Activated B cell treated with CpG ODN at 0.5 μM for 24 hours (primary cell): ENCODE measurements around the gene SERTAD2. TPM values are rescaled to one million over a fixed set of nuclear protein-coding genes. Genes with fewer than 3 reads are reported as not detected.

Experiments
- ATAC-seq: fragments of 200-7000 bp; cut with Tn5 transposase; one replicate; pipeline ENCODE4 v1.10.0; 2021; ENCODE audit warnings: low read depth, mild to moderate bottlenecking, moderate library complexity
- CTCF ChIA-PET: fragments of 350-600 bp; sonication (Branson Sonifier 250); formaldehyde crosslinking; loops from one replicate; lab custom pipeline; 2021; ENCODE audit warnings: antibody characterized with exemption; lab: Charles Lee
- POLR2A ChIA-PET: fragments of 350-600 bp; sonication (Branson Sonifier 250); formaldehyde crosslinking; loops from one replicate; lab custom pipeline; 2021; ENCODE audit warnings: antibody characterized with exemption; lab: Charles Lee
- DNase-seq: peaks from one replicate; pipeline ENCODE4 v3.0.0; 2022
- H3K27ac Mint-ChIP-seq: one replicate; pipeline ENCODE4 v1.8.0; 2020; ENCODE audit warnings: mixed read lengths
- H3K27me3 Mint-ChIP-seq: one replicate; pipeline ENCODE4 v1.8.0; 2021; ENCODE audit warnings: mixed read lengths
- H3K36me3 Mint-ChIP-seq: one replicate; pipeline ENCODE4 v1.8.0; 2021; ENCODE audit warnings: low read depth, mixed read lengths
- H3K4me1 Mint-ChIP-seq: one replicate; pipeline ENCODE4 v1.8.0; 2021; ENCODE audit warnings: mixed read lengths
- H3K4me3 Mint-ChIP-seq: one replicate; pipeline ENCODE4 v1.8.0; 2020; ENCODE audit warnings: mild to moderate bottlenecking, mixed read lengths
- H3K9me3 Mint-ChIP-seq: one replicate; pipeline ENCODE4 v1.8.0; 2020; ENCODE audit warnings: mixed read lengths
- intact Hi-C: fragments of 100-400 bp; cut with micrococcal nuclease; formaldehyde crosslinking; loops from one replicate; pipeline ENCODE4 v1.15.1; 2024
- total RNA-seq: library from RNA; stranded (reverse); gene quantifications from 2 replicates; pipeline ENCODE4 v1.2.3, GENCODE V29; 2022
- TF ChIP-seq, protein P1 (sequence below): fragments of 200-600 bp; IDR thresholded peaks from one replicate; pipeline ENCODE4 v1.8.0; 2022; ENCODE audit warnings: antibody characterized with exemption, mild to moderate bottlenecking

Gene SERTAD2
- total RNA-seq, 1 donor from 2014 or later = 47.3 TPM

- intact Hi-C loops = no loop called here
- Mint-ChIP-seq H3K36me3 (no peaks in the 10 kb centered on the region), H3K4me1 (peaks cover 84% of the 10 kb centered on the region), H3K9me3 (no peaks in the 10 kb centered on the region), H3K27me3 (no peaks in the 10 kb centered on the region), H3K27ac (peak overlapping the region; percentile 94), H3K4me3 (peak overlapping the region; percentile 41)
- ATAC-seq (no peak), DNase-seq (no peak)
- ChIA-PET POLR2A (interaction anchor here (0.7 to 12.0 kb wide), 7 partner anchors 8 to 202 kb away, joined by 3 to 276 read pairs (median 53); no protein-coding TSS in a partner anchor), CTCF (interaction anchor here (2.5 to 2.6 kb wide), 2 partner anchors 13 to 201 kb away, joined by 8 to 22 read pairs; no protein-coding TSS in a partner anchor)
- TF ChIP-seq, protein P1, sequence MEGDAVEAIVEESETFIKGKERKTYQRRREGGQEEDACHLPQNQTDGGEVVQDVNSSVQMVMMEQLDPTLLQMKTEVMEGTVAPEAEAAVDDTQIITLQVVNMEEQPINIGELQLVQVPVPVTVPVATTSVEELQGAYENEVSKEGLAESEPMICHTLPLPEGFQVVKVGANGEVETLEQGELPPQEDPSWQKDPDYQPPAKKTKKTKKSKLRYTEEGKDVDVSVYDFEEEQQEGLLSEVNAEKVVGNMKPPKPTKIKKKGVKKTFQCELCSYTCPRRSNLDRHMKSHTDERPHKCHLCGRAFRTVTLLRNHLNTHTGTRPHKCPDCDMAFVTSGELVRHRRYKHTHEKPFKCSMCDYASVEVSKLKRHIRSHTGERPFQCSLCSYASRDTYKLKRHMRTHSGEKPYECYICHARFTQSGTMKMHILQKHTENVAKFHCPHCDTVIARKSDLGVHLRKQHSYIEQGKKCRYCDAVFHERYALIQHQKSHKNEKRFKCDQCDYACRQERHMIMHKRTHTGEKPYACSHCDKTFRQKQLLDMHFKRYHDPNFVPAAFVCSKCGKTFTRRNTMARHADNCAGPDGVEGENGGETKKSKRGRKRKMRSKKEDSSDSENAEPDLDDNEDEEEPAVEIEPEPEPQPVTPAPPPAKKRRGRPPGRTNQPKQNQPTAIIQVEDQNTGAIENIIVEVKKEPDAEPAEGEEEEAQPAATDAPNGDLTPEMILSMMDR = no peak
These were observed 5.5 kb upstream of the SERTAD2 start for GRCh38 chr2:64659252-64659651.

DNA sequence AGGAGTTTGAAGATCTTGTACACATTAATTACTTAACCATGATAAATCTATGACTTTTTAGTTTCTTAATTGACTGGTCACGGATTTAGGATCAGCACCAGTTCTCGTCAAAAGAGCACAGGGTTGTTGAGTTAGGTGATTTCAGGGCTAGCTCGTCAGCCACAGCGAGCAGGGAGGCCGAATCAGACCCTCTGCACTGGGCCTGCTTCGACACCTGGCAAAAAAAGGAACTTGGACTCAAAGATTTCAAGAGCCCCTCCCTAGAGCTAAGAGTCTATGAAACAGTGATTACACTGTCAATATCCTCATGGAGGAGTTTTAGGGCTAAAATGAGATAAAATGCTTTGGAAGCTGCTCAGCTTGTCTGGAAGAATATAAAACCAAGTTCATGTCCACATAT is 4.6 kb upstream of the SERTAD2 start:
- intact Hi-C loops = loop anchor here (1.0 kb wide), 2 partner anchors 69 to 93 kb away; no protein-coding TSS in a partner anchor
- peak; percentile 29 for ATAC-seq
- H3K4me3 Mint-ChIP-seq = peak overlapping the region; percentile 55
- TF ChIP-seq, protein P1 = no peak
- CTCF ChIA-PET = interaction anchor here (0.5 to 2.6 kb wide), 6 partner anchors 12 to 202 kb away, joined by 3 to 22 read pairs (median 4); partner anchors contain the start of gene AFTPH
- no peaks in the 10 kb centered on the region for H3K36me3 Mint-ChIP-seq
- DNase-seq = no peak
- H3K4me1 Mint-ChIP-seq = peaks cover 76% of the 10 kb centered on the region
- H3K27me3 Mint-ChIP-seq = no peaks in the 10 kb centered on the region
- peak overlapping the region; percentile 94 for H3K27ac Mint-ChIP-seq
- POLR2A ChIA-PET = interaction anchor here (0.5 to 12.0 kb wide), 23 partner anchors 9 to 440 kb away, joined by 3 to 276 read pairs (median 6); partner anchors contain the start of gene LGALSL
- no peaks in the 10 kb centered on the region for H3K9me3 Mint-ChIP-seq

GRCh38 chr2:64657411-64657810 is 3.7 kb upstream of the SERTAD2 start:
- H3K36me3 Mint-ChIP-seq = peaks cover 6% of the 10 kb centered on the region
- POLR2A ChIA-PET = interaction anchor here (0.5 to 12.0 kb wide), 19 partner anchors 8 to 266 kb away, joined by 3 to 276 read pairs (median 6); no protein-coding TSS in a partner anchor
- no peaks in the 10 kb centered on the region for H3K27me3 Mint-ChIP-seq
- peak overlapping the region; percentile 55 for H3K4me3 Mint-ChIP-seq
- CTCF ChIA-PET = interaction anchor here (0.9 to 2.6 kb wide), 7 partner anchors 12 to 209 kb away, joined by 3 to 22 read pairs (median 4); partner anchors contain the start of gene AFTPH
- ATAC-seq (no peak), DNase-seq (no peak)
- H3K4me1 Mint-ChIP-seq = peaks cover 78% of the 10 kb centered on the region
- no peaks in the 10 kb centered on the region for H3K9me3 Mint-ChIP-seq
- intact Hi-C loops = no loop called here
- TF ChIP-seq, protein P1 = no peak
- H3K27ac Mint-ChIP-seq = peak overlapping the region; percentile 94

DNA sequence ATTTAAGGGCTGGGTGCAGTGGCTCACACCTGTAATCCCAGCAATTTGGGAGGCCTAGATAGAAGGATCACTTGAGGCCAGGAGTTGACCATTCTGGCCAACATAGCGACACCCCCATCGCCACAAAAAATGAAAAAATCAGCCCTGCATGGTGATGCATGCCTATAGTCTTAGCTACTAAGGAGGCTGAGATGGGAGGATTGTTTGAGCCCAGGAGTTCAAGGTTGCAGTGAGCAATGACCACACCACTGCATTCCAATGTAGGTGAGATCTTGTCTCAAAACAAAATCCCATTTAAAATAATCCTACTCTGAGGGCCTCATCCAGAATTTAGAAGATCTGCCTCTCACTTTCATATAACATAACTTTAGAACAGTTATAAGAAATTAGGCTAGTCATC is 2.7 kb upstream of the SERTAD2 start:
- ChIA-PET CTCF (interaction anchor here (1.3 to 6.2 kb wide), 4 partner anchors 12 to 210 kb away, joined by 4 to 52 read pairs (median 38); no protein-coding TSS in a partner anchor), POLR2A (interaction anchor here (0.6 to 15.4 kb wide), 14 partner anchors 8 to 444 kb away, joined by 3 to 439 read pairs (median 58); partner anchors contain the start of gene AFTPH)
- no peak for ATAC-seq
- TF ChIP-seq, protein P1 = no peak
- DNase-seq = no peak
- H3K4me3 Mint-ChIP-seq = no peak overlapping the region
- peaks cover 6% of the 10 kb centered on the region for H3K36me3 Mint-ChIP-seq
- H3K27me3 Mint-ChIP-seq = no peaks in the 10 kb centered on the region
- no peaks in the 10 kb centered on the region for H3K9me3 Mint-ChIP-seq
- peaks cover 79% of the 10 kb centered on the region for H3K4me1 Mint-ChIP-seq
- H3K27ac Mint-ChIP-seq = peak overlapping the region; percentile 94
- intact Hi-C loops = no loop called here

DNA sequence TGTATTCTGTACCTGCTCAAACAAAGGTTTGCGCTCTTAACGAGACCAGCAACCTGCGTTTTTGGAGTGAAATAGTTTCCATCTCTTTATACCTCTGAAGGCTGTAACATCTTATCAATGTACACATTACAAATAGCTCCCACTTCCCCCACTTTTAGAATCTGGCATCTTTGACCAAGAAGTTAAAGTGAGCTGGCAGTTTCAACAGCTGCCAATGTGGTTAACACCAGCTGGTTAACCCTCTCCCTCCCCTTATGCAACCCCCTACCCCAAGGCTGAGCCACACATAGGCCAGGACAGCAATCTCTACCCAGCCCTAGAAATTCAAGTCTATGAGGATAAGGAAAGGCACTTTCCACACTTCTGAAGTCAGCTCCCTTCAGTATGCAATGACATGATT is 2.2 kb upstream of the SERTAD2 start:
- POLR2A ChIA-PET = interaction anchor here (0.6 to 15.4 kb wide), 20 partner anchors 9 to 444 kb away, joined by 3 to 439 read pairs (median 47); partner anchors contain the start of gene AFTPH
- peaks cover 80% of the 10 kb centered on the region for H3K4me1 Mint-ChIP-seq
- peaks cover 6% of the 10 kb centered on the region for H3K36me3 Mint-ChIP-seq
- no peaks in the 10 kb centered on the region for H3K27me3 Mint-ChIP-seq
- DNase-seq (no peak), ATAC-seq (no peak)
- TF ChIP-seq, protein P1 = no peak
- peak overlapping the region; percentile 65 for H3K4me3 Mint-ChIP-seq
- H3K9me3 Mint-ChIP-seq = no peaks in the 10 kb centered on the region
- intact Hi-C loops = no loop called here
- H3K27ac Mint-ChIP-seq = peak overlapping the region; percentile 93
- CTCF ChIA-PET = interaction anchor here (0.9 to 6.2 kb wide), 6 partner anchors 9 to 207 kb away, joined by 3 to 52 read pairs (median 38); no protein-coding TSS in a partner anchor
